HL-60 (cell line): ENCODE measurements around the gene NUTM2D.
"Not testable (repeated sequence)": the region's sequence is repeated elsewhere in the genome, so short reads cannot be mapped to it uniquely, and the experiment has no call there.

Source experiments
- POLR2AphosphoS5 ChIP-seq: IDR thresholded peaks from 2 replicates; pipeline ENCODE4 v1.6.1; 2012; ENCODE audit warnings: low read depth
- REST ChIP-seq: IDR thresholded peaks from 2 replicates; pipeline ENCODE4 v1.6.1; 2012; ENCODE audit warnings: low read depth; ENCODE audit not compliant: insufficient replicate concordance
- SPI1 ChIP-seq: IDR thresholded peaks from 2 replicates; pipeline ENCODE4 v1.6.1; 2012; ENCODE audit warnings: low read depth, mild to moderate bottlenecking, borderline replicate concordance
- TF ChIP-seq, protein P1 (sequence below): IDR thresholded peaks from one replicate; pipeline ENCODE4 v1.5.1; 2011; ENCODE audit warnings: low read length, control low read depth, inconsistent platforms; ENCODE audit not compliant: insufficient read depth

- TF ChIP-seq, protein P1, sequence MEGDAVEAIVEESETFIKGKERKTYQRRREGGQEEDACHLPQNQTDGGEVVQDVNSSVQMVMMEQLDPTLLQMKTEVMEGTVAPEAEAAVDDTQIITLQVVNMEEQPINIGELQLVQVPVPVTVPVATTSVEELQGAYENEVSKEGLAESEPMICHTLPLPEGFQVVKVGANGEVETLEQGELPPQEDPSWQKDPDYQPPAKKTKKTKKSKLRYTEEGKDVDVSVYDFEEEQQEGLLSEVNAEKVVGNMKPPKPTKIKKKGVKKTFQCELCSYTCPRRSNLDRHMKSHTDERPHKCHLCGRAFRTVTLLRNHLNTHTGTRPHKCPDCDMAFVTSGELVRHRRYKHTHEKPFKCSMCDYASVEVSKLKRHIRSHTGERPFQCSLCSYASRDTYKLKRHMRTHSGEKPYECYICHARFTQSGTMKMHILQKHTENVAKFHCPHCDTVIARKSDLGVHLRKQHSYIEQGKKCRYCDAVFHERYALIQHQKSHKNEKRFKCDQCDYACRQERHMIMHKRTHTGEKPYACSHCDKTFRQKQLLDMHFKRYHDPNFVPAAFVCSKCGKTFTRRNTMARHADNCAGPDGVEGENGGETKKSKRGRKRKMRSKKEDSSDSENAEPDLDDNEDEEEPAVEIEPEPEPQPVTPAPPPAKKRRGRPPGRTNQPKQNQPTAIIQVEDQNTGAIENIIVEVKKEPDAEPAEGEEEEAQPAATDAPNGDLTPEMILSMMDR: not testable (repeated sequence)
- TF ChIP-seq REST, POLR2AphosphoS5, SPI1: not testable (repeated sequence)
Measured at GRCh38 chr10:87311521-87311920, 46.0 kb upstream of the NUTM2D start.
